Nephron (organoid): ENCODE measurements around the gene ARHGAP33.
A peak's percentile ranks its signal among the peaks of the same experiment; 100 is the strongest.

Experiments
- H3K27ac Mint-ChIP-seq, 3 experiments: 2 replicates each; pipeline ENCODE4 v1.8.0; 2020; ENCODE audit warnings: mixed read lengths in 3 of 3, mild to moderate bottlenecking in 2 of 3, moderate library complexity in 1 of 3
- H3K27me3 Mint-ChIP-seq: 2 replicates; pipeline ENCODE4 v1.8.0; 2021; ENCODE audit warnings: low read depth, mild to moderate bottlenecking, moderate library complexity, mixed read lengths
- H3K36me3 Mint-ChIP-seq: 2 replicates; pipeline ENCODE4 v1.8.0; 2020; ENCODE audit warnings: low read depth, mixed read lengths
- H3K4me1 Mint-ChIP-seq: 2 replicates; pipeline ENCODE4 v1.8.0; 2020; ENCODE audit warnings: mixed read lengths
- H3K4me3 Mint-ChIP-seq, 3 experiments: 2 replicates each; pipeline ENCODE4 v1.8.0; 2020; ENCODE audit warnings: mild to moderate bottlenecking in 3 of 3, mixed read lengths in 3 of 3, moderate library complexity in 2 of 3
- H3K9me3 Mint-ChIP-seq: 2 replicates; pipeline ENCODE4 v1.8.0; 2020; ENCODE audit warnings: mixed read lengths
- CTCF ChIP-seq, 3 experiments: fragments of 200-600 bp; sonication (generic); IDR thresholded peaks; one replicate each; pipeline ENCODE4 v1.5.0; 2021; ENCODE audit warnings: antibody characterized with exemption in 3 of 3; ENCODE audit not compliant: unreplicated experiment in 3 of 3

The ARHGAP33 gene

DNA sequence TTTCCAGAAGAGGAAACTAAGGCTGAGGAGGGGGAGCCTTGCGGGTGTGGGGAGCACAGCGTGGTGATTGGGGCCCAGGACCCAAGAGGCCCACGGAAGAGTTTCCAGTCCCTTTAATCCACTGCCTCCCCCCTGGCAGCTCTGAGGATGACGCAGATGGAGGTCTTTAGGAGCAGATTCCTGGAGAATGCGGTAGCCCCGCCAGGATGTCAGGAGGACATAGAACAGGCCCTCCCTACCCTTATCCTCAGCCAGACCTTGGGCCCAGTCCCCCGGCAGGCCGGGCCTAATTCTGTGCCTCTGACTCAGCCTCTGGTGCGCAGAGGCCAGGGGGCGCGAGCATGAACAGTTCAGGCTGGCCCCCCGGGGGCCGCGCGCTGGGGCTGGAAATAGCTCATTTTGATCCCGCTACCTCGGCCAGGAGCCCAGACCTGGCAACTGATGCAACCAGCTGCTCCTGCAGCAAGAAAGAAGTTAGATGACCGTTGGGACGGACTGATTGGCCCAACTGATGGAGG, 18.1 kb upstream of the ARHGAP33 start:
- peaks cover 26% of the 10 kb centered on the region for H3K36me3 Mint-ChIP-seq
- peak overlapping the region; percentile 92 to 97 (median 95) for H3K4me3 Mint-ChIP-seq
- peaks cover 32% of the 10 kb centered on the region for H3K4me1 Mint-ChIP-seq
- peaks cover 11% of the 10 kb centered on the region for H3K27me3 Mint-ChIP-seq
- H3K9me3 Mint-ChIP-seq = no peaks in the 10 kb centered on the region
- peak overlapping the region; percentile 95 to 98 (median 95) for H3K27ac Mint-ChIP-seq
- TF ChIP-seq CTCF (IDR thresholded peaks at IDR 0.05; ENCODE audit: unreplicated experiment in 3 of 3) = no peak

DNA sequence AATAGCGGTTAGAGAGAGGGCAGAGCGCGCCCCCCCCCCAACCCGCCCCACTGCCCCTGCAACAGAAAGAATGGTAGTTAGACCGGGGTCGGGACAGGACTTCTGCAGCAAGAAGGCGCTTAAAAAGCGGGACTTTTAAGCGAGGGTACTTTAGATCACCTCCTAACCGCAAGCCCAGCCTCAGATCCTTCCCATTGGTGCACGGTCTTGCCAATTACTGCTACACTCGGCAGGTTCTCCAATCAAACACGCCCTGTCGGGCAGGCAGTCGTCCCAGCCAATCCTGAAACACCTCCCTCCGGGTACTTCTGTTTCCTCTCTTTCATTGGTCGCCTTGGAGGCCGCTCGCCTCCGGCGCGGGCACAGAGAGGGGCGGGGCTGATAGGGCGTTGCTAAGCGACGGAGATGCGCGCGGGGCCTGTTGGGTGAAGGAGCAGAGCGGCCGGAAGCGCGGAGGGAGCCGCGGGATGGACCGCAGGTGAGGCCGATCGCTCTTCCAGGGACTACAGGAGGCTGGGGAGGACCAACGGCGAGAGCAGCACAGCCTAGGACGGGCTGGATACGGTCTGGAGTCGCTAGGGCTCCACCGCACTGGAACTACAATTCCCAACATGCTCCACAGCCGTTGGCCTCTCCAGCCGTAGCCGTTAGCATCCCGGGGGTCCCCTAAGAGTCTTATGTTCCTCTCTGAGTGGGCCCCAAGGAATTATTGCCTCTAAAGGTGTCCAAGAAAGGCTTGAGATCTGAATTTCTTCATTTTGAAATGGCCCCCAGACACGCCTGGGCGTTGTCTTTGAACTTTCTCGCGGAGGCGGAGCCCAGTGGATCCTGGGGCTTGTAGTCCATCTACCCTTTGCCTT, 17.4 kb upstream of the ARHGAP33 start, which contains the start of gene PROSER3:
Gene PROSER3, plus strand, starts transcription at position 428 of the 860 bp plus-strand sequence. Its CDS starts 40 bp downstream, at position 468.
- Mint-ChIP-seq H3K4me3 (peak within 1 kb of the TSS; percentile 92 to 97 (median 95)), H3K9me3 (no peaks in the 10 kb centered on the region), H3K27me3 (peaks cover 11% of the 10 kb centered on the region), H3K27ac (peak within 1 kb of the TSS; percentile 95 to 98 (median 95)), H3K4me1 (peaks cover 32% of the 10 kb centered on the region), H3K36me3 (peaks cover 26% of the 10 kb centered on the region)
- no peak for TF ChIP-seq CTCF (IDR thresholded peaks at IDR 0.05; ENCODE audit: unreplicated experiment in 3 of 3)

- peaks cover 21% of the 10 kb centered on the region for H3K36me3 Mint-ChIP-seq
- H3K9me3 Mint-ChIP-seq = no peaks in the 10 kb centered on the region
- H3K4me3 Mint-ChIP-seq = peak overlapping the region; percentile 92 to 97 (median 95)
- TF ChIP-seq CTCF (IDR thresholded peaks at IDR 0.05; ENCODE audit: unreplicated experiment in 3 of 3) = no peak
- peak overlapping the region in 2 of 3 experiments; percentile 65 to 93 for H3K27ac Mint-ChIP-seq
- peaks cover 10% of the 10 kb centered on the region for H3K27me3 Mint-ChIP-seq
- peaks cover 31% of the 10 kb centered on the region for H3K4me1 Mint-ChIP-seq
Observed at GRCh38 chr19:35759697-35760096, 15.7 kb upstream of the ARHGAP33 start.

DNA sequence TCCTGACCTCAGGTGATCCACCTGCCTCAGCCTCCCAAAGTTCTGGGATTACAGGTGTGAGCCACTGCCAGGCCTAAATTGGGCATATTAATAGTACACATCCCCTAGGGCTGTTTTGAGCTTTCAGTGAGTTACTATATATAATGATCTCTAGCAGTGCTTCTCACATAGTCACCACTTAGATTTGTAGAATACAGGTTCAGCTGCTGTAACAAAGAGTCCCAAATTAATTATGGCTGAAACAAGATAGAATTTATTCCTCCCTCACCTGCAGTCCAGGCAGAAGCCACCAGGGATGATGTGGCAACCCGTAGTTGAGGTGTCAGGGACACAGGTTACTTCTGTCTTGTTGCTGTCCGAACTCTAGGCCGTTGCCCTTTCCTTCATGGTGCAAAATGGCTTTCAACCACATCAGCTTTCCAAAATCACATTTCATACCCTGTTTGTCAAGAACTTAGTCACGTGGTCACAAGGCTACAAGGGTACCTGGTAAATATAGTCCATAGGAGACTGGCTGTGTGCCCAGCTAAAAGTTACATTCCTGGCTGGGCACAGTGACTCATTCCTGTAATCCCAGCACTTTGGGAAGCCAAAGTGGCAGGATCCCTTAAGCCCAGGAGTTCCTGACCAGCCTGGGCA, 14.5 kb upstream of the ARHGAP33 start:
- Mint-ChIP-seq H3K4me3 (peak overlapping the region; percentile 26 to 67 (median 50)), H3K36me3 (peaks cover 22% of the 10 kb centered on the region), H3K27me3 (peaks cover 4% of the 10 kb centered on the region), H3K9me3 (no peaks in the 10 kb centered on the region), H3K4me1 (peaks cover 25% of the 10 kb centered on the region), H3K27ac (no peak overlapping the region)
- no peak for TF ChIP-seq CTCF (IDR thresholded peaks at IDR 0.05; ENCODE audit: unreplicated experiment in 3 of 3)

DNA sequence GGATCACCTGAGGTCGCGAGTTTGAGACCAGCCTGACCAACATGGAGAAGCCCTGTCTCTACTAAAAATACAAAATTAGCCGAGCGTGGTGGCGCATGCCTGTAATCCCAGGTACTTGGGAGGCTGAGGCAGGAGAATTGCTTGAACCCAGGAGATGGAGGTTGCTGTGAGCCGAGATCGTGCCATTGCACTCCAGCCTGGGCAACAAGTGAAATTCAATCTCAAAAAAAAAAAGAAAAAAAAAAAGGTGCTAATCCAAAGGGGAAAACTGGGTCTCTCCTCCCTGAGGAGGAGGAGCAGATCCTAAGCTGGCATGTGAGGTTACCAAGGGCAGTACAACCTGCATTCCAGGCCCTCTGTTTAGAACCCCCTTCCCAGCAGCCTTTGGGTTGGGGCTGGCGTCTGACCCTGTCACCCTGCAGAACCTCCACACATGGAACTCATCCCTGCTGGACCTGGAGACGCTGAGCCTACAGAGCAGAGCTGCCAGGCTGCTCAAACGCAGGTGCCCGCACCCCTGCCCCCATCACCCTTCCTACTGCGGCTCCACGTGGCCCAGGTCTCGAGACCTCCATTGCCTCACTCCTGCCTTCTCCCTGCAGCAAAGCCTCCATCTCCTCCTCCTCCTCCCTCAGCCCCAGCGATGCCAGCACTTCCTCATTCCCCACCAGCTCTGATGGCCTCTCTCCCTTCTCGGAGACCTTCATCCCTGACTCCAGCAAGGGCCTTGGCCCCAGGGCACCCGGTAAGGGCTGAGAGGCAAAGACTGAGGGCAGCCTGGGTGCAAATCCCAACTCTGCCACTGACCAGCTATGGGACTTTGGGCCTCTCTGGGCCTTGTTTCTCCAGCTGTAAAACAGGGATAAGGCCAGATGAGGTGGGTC, 10.7 kb upstream of the ARHGAP33 start:
- TF ChIP-seq CTCF (IDR thresholded peaks at IDR 0.05; ENCODE audit: unreplicated experiment in 3 of 3) = no peak
- Mint-ChIP-seq H3K27ac (no peak overlapping the region), H3K27me3 (peaks cover 4% of the 10 kb centered on the region), H3K4me3 (no peak overlapping the region), H3K36me3 (peaks cover 20% of the 10 kb centered on the region), H3K4me1 (peaks cover 5% of the 10 kb centered on the region), H3K9me3 (no peaks in the 10 kb centered on the region)
